GM23338 (cell line): ENCODE measurements around the gene NUP42.

Source experiments
- CREB1 ChIP-seq: fragments of 250-450 bp; sonication (Bioruptor Pico); IDR thresholded peaks from 2 replicates; pipeline ENCODE4 v1.5.0; 2020; ENCODE audit warnings: low read depth, mild to moderate bottlenecking, moderate library complexity
- ETS1 ChIP-seq: IDR thresholded peaks from 2 replicates; pipeline ENCODE4 v1.6.1; 2016; ENCODE audit warnings: antibody characterized with exemption
- EZH2 ChIP-seq: fragments of 200-600 bp; sonication (generic); IDR thresholded peaks from one replicate; pipeline ENCODE4 v1.8.0; 2017; ENCODE audit warnings: antibody characterized with exemption, mild to moderate bottlenecking, low read depth; ENCODE audit not compliant: unreplicated experiment
- EZH2phosphoT487 ChIP-seq: fragments of 200-600 bp; sonication (generic); IDR thresholded peaks from one replicate; pipeline ENCODE4 v1.8.1; 2018; ENCODE audit warnings: antibody characterized with exemption; ENCODE audit not compliant: unreplicated experiment
- JUNB ChIP-seq: IDR thresholded peaks from one replicate; pipeline ENCODE4 v1.6.1; 2016; ENCODE audit warnings: antibody characterized with exemption; ENCODE audit not compliant: unreplicated experiment
- POLR2AphosphoS5 ChIP-seq: IDR thresholded peaks from 2 replicates; pipeline ENCODE4 v1.6.1; 2016; ENCODE audit warnings: antibody characterized with exemption, low read depth
- REST ChIP-seq: IDR thresholded peaks from one replicate; pipeline ENCODE4 v1.6.1; 2018; ENCODE audit warnings: antibody characterized with exemption; ENCODE audit not compliant: unreplicated experiment
- TF ChIP-seq, protein P1 (sequence below), 2 experiments: fragments of 200-600 bp in 1 of 2; sonication (generic) in 1 of 2; conservative IDR thresholded peaks; 2 replicates each; pipeline versions ENCODE4 v1.5.1 to v1.6.1; 2016 to 2017; ENCODE audit warnings: antibody characterized with exemption in 2 of 2, low read depth in 2 of 2, mild to moderate bottlenecking in 2 of 2, moderate library complexity in 1 of 2

GRCh38 chr7:23239698-23240097, 57.9 kb downstream of the NUP42 start:
- TF ChIP-seq ETS1 (no peak), REST (no peak), POLR2AphosphoS5 (no peak), EZH2phosphoT487 (no peak), EZH2 (no peak), CREB1 (CRISPR knock-in tag) (no peak), JUNB (no peak)
- TF ChIP-seq, protein P1, sequence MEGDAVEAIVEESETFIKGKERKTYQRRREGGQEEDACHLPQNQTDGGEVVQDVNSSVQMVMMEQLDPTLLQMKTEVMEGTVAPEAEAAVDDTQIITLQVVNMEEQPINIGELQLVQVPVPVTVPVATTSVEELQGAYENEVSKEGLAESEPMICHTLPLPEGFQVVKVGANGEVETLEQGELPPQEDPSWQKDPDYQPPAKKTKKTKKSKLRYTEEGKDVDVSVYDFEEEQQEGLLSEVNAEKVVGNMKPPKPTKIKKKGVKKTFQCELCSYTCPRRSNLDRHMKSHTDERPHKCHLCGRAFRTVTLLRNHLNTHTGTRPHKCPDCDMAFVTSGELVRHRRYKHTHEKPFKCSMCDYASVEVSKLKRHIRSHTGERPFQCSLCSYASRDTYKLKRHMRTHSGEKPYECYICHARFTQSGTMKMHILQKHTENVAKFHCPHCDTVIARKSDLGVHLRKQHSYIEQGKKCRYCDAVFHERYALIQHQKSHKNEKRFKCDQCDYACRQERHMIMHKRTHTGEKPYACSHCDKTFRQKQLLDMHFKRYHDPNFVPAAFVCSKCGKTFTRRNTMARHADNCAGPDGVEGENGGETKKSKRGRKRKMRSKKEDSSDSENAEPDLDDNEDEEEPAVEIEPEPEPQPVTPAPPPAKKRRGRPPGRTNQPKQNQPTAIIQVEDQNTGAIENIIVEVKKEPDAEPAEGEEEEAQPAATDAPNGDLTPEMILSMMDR (conservative IDR thresholded peaks at IDR 0.05; ENCODE audit: low read depth in 2 of 2): no peak
